Epidermal melanocyte (primary cell): Measurements from ENCODE around the gene KRTAP10-5.
"Not testable (repeated sequence)": the region's sequence is repeated elsewhere in the genome, so short reads cannot be mapped to it uniquely, and the experiment has no call there.

Experiments used
- DNase-seq: peaks from one replicate; pipeline ENCODE4 v3.0.0; 2011; ENCODE audit warnings: low spot score; ENCODE audit not compliant: insufficient read length

The KRTAP10-5 gene

GRCh38 chr21:44550285-44550684, 30.1 kb downstream of the KRTAP10-5 start:
- not testable (repeated sequence) for DNase-seq

- DNase-seq = no peak
Observed at GRCh38 chr21:44549525-44550211, 30.7 kb downstream of the KRTAP10-5 start.

- no peak for DNase-seq
Observed at GRCh38 chr21:44548922-44549321, 31.5 kb downstream of the KRTAP10-5 start.

GRCh38 chr21:44548381-44548780, 32.0 kb downstream of the KRTAP10-5 start:
- DNase-seq = no peak

DNA sequence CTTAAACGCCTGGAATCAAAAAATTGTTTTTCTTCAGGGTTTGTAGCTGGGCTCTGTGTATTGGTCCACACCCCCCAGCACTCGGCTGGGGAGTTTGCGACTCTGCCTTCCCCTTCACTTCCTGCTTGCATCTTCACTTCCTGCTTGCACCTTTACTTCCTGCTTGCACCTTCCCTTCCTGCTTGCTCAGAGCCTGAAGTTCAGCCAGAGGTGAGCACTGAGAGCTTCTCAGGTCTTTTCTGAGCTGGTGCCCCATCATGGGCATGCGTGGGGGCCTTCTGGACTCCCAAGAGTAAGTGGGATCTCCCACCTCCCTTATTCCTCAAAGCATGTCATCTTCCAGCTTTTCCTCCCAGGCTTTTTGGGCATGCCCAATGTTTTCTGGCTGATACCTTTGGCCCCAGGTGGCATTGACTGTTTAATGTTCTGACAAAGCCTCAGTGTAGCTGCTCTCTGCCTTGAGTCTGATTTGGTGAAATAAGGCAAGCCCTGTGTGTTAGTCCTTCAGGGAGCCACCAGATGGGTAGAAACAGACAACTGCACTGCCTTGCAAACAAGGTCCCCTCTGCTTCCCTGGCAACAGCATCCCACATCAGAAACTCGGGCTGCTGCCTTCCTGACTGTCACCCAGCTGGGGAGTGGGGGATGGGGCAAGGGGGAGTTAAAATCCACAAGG, 32.6 kb downstream of the KRTAP10-5 start:
- no peak for DNase-seq

DNA sequence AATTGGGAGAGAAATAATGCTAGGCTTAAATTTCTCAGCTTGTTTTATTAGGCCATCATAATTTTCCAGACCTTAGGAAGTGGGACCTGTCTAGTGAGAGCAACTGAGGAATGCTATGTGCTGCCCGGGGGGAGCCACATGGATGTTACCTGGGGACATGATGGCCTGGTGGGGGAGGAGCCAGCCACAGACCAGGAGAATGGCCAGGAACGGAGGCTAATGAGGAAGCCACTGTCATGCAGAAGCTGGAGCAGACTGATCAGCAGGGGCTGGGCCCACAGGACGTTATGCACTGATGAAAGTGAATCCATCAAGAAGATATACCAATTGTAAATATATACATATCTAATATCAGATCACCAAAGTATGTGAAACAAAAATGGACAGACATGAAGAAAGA, 35.8 kb downstream of the KRTAP10-5 start:
- no peak for DNase-seq

GRCh38 chr21:44542716-44543115, 37.7 kb downstream of the KRTAP10-5 start:
- no peak for DNase-seq

DNA sequence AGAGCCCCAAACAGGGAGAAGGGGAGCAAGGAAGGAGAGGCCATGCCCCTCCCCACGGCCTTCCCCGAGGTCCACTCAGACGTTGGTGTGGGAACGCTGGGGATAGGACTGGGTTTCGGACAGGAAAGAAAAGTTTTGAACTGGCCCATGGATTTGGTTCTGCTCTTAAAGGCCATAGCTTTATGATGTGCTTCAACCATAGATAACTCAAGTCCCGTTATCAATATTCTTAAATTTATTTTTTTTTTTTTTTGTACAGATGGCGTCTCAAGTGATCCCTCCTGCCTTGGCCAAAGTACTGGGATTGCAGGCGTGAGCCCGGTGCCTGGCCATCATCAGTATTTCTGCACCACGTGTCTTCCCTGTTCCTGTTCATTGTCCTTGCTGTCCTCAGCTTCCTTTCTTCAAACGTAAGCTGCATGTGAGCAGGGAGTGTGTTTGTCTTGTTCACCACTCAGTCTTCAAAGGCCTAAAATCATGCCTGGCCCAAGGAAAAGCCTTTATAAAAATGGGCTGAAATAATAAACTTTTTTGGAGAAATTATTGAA, 39.6 kb downstream of the KRTAP10-5 start:
- no peak for DNase-seq

GRCh38 chr21:44539991-44540666, 40.3 kb downstream of the KRTAP10-5 start, which contains the start of gene KRTAP10-1:
TSS of gene KRTAP10-1 (minus strand) at chr21:44540195. CDS start at chr21:44540150, 45 bp downstream.
- no peak for DNase-seq

DNA sequence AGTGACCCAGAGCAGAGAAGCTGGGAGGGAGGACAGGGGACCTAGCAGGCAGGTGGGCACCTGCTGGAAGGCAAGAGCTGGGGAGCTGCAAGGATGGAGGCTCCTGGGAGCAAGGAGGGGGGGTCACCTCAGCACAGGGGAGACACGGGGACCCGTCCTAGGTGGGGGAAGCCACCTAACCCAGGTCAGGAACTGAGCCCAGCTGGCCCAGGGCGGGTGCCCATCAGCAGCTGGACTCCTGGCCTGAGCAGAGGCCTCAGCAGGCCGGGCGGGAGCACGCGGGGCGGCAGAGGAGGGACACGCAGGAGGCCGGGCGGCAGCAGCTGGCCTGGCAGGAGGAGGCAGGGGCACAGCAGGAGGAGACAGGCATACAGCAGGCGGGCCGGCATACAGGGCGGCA, 41.4 kb downstream of the KRTAP10-5 start:
- DNase-seq = no peak

GRCh38 chr21:44537930-44538911, 42.2 kb downstream of the KRTAP10-5 start:
- no peak for DNase-seq

DNA sequence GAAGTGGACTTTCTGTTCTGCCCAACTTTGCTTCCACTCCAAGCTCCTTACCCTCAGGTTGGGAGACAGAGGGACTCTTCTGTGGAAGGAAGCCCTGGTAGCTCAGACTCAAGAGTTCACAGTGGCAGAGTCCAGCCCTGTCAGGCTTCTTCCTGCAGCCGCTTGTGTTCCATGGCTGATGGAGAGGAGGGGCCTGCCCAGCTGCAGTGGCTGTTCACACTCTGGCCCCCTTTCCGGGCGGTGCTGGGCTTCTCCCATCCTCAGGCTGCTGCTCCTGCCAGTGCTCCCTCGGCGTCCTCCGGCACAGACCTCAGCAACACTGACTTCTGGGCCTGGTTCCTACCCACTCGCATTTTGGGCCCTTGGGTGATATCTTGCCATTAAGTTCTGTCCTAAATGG, 44.4 kb downstream of the KRTAP10-5 start:
- no peak for DNase-seq

GRCh38 chr21:44534688-44535087, 45.7 kb downstream of the KRTAP10-5 start:
- DNase-seq = no peak

- DNase-seq = no peak
Observed at GRCh38 chr21:44533891-44534627, 46.3 kb downstream of the KRTAP10-5 start.

DNA sequence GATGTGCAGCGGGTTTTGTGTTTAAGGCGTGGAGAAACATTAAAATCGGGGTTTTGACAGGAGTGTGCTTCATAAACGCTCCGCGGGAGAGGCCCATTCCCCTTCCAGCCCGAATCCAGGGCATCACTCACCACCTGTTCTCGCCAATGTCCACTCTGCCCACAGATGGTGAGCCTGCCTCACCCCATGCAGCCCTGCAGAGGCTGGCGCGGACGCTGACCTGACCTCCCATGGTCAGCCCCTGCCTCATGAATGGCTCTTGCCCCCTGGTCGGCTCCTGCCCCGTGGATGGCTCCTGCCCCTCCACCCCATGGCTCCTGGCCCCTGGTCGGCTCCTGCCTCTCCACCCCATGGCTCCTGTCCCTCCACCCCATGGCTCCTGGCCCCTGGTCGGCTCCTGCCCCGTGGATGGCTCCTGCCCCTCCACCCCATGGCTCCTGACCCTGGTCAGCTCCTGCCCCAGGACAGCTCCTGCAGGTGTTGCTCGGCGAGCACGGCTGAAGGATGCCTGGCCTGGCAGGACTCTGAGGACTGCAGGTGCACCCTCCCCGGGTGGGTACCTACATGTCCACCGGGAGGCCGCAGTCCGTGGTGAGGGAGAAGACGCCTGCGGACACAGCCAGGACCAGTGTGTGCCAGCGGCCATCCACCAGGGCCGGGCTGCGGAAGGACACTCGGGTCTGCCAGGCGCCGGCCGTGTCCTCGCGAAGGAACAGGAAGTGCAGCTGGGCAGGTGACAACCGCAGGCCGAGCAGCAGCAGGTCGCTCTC, 47.1 kb downstream of the KRTAP10-5 start:
- DNase-seq = no peak

DNA sequence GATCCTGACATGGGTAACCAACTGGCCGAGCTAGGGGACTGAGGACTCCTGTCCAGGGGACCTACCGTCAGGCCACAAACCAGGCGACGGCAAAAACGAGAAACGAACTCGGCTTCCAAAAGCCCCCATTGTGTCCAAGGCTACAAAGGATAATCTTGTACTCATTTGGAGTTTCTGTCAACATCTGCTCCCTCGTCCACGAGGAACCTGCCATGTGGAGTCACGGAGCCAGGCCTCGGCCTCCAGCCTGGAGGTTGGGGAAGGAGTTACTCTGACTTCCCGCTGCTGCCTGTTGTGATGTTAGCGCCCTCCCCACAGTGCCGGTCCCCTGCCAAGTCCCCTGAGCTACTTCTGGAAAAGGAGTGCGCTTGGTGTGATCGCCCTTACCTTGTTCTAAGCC, 47.7 kb downstream of the KRTAP10-5 start:
- no peak for DNase-seq

DNA sequence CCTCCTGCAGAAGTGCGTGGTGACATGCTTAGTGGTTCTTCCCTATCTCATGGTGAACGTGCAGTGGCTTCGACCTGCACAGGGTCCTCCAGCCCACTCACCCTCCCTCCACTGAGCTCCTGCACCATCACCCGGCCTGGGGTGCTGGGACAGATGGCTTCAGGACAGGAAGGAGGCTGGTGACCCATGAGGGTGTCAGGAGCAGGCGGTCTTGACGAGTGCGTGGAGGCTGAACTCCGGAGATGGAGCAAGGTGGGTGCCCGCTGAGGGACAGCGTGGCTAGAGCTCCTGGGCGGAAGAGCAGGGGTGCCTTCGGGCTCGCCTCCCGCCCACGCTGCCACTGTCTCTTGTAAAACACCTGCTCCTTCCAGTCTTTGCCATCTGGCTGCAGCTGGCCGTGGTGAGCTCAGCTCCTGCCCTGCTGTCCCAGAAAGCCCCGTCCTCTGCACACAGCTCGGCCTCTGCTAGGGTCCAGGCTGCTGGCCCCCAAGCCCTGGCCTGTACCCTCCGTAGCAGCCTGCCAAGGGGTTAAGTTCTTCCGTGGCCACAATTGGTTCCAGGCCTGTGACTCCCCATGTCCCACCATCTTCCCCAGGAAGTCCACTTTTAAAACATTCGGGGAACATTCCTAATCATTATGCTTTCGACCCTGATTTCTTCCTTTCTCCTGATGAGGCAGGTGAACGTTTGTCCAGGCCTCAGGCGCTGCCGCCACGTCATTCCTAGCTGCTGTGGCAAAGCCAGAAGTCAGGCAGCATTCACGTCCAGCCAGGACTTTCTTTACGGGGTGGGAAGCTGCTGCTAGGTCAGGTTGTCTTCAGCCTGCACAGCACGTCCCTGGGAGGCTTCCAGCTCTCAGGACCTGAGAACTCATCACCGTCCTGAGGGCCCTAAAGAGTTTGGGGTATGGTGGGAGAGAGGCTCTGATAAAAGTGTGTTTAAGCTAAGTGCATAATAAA, 48.5 kb downstream of the KRTAP10-5 start:
- no peak for DNase-seq

GRCh38 chr21:44530903-44531605, 49.4 kb downstream of the KRTAP10-5 start:
- DNase-seq = no peak
